ENCODE results near the gene DUOXA1.

Gene DUOXA1

DNA sequence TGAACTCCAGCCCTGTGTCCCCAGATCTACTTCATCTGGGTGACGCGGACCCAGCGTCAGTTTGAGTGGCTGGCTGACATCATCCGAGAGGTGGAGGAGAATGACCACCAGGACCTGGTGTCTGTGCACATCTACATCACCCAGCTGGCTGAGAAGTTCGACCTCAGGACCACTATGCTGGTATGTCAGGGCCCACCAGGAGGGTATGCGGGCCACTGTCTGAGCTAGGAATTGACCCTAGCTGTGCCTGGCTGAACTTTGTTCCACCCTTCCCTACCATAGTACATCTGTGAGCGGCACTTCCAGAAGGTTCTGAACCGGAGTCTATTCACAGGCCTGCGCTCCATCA, 33.8 kb upstream of the DUOXA1 start:
- Mint-ChIP-seq H3K27me3 (no peaks in the 10 kb centered on the region), H3K27ac (peak overlapping the region in 1 of 2 donors; percentile 33), H3K36me3 (ENCODE audit: insufficient read depth) (peaks cover 3% of the 10 kb centered on the region), H3K9me3 (no peaks in the 10 kb centered on the region), H3K4me3 (no peak overlapping the region), H3K4me1 (ENCODE audit: low read depth in 2 of 2) (peaks cover 12 to 32% of the 10 kb centered on the region in 2 donors)
- DNase-seq = no peak
- no peak for ATAC-seq (replicated peaks)

DNA sequence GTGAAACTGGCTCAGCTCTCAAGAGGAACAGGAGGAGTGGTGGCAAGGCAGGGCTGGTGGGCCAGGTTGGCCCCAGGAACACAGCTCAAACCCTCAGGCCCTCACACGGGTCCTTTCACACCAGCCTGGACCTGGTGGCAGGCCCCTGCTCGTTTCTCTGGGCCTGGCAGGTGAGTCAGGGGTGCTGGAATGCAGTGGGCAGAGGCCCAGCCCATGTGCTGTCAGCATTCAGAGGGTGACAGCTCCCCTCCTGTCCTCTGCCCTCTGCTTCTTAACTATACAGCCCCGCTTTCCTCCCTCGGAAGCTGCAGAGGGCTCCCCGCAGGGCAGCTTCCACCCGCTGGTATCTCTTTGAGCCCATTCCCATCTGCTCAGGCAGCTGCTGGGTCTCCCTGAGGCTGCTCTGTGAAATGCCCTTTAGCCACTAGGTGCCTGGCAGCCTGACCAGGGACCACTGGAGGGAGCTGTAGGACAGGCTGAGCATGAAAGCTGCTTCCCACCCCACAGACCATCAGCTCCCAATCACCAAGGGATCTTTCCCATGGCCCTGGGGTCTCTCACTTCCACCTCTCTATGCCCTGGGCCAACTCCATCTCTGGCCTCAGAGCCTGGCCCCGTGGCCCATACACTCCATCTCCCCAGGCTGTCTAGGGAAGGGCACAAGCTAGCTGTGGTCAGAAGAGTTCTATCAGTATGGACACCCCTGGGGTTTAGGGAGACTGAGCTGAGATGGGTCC, 33.3 kb upstream of the DUOXA1 start:
- ATAC-seq (replicated peaks) = peak; percentile 18
- H3K4me3 Mint-ChIP-seq = no peak overlapping the region
- peak overlapping the region in 1 of 2 donors; percentile 53 for H3K27ac Mint-ChIP-seq

GRCh38 chr15:45161666-45162065, 32.0 kb upstream of the DUOXA1 start:
- H3K9me3 Mint-ChIP-seq = no peaks in the 10 kb centered on the region
- H3K4me1 Mint-ChIP-seq (ENCODE audit: low read depth in 2 of 2) = peaks cover 12 to 34% of the 10 kb centered on the region in 2 donors
- no peak for ATAC-seq (replicated peaks)
- peak overlapping the region in 1 of 2 donors; percentile 35 for H3K27ac Mint-ChIP-seq
- no peak overlapping the region for H3K4me3 Mint-ChIP-seq
- DNase-seq = no peak
- H3K27me3 Mint-ChIP-seq = no peaks in the 10 kb centered on the region
- peaks cover 3% of the 10 kb centered on the region for H3K36me3 Mint-ChIP-seq (ENCODE audit: insufficient read depth)

More for the DNA sequence above, 33.3 kb upstream of the DUOXA1 start:
- Mint-ChIP-seq H3K27me3 (no peaks in the 10 kb centered on the region), H3K36me3 (ENCODE audit: insufficient read depth) (peaks cover 3% of the 10 kb centered on the region), H3K9me3 (no peaks in the 10 kb centered on the region), H3K4me1 (ENCODE audit: low read depth in 2 of 2) (peaks cover 12 to 32% of the 10 kb centered on the region in 2 donors)
- peak; percentile 45 to 58 (median 52) for DNase-seq

- H3K4me1 Mint-ChIP-seq (ENCODE audit: low read depth in 2 of 2) = peaks cover 5 to 17% of the 10 kb centered on the region in 2 donors
- ATAC-seq (replicated peaks) (no peak), DNase-seq (no peak)
- H3K36me3 Mint-ChIP-seq (ENCODE audit: insufficient read depth) = peaks cover 3% of the 10 kb centered on the region
- no peaks in the 10 kb centered on the region for H3K27me3 Mint-ChIP-seq
- H3K4me3 Mint-ChIP-seq = no peak overlapping the region
- peak overlapping the region in 1 of 2 donors; percentile 69 for H3K27ac Mint-ChIP-seq
- no peaks in the 10 kb centered on the region for H3K9me3 Mint-ChIP-seq
These were observed 28.3 kb upstream of the DUOXA1 start for GRCh38 chr15:45157974-45158373.

DNA sequence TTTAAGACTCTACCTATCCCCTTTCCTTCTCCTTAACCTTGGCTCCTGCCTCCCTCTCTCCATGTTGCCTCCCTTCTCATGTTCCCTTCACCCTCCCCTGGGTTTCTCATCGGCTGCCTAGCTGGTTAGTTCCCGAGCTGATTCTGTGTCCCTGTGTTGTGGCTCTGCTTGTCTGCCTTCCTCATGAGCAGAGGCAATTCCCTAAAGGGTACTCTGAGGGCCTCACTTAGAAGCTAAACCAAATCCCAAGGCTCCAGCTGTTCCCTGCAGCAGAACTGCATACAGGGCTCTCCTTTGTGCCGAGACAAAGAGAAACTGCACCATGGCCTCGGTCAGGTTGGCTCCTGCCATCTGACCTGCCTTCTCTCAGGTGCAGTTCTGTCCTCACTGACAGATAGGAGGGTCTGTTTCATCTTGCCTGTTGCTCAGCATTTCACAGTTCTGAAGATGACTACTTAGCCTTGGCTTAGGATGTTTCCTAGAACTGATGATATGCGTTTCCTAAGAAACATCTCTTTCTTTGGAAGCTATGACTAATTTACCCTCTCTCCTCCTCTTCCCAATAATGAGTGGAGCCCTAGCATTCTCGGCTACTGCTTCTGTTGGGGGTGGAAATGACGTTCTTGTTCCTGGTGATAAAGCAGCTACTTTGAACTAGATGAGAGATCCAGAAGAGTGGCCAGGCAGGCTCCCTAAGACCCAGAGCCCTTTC, 27.2 kb upstream of the DUOXA1 start:
- Mint-ChIP-seq H3K27ac (peak overlapping the region in 1 of 2 donors; percentile 33), H3K4me1 (ENCODE audit: low read depth in 2 of 2) (peaks cover 4 to 16% of the 10 kb centered on the region in 2 donors), H3K27me3 (no peaks in the 10 kb centered on the region), H3K36me3 (ENCODE audit: insufficient read depth) (peaks cover 3% of the 10 kb centered on the region), H3K4me3 (no peak overlapping the region), H3K9me3 (no peaks in the 10 kb centered on the region)
- ATAC-seq (replicated peaks) (no peak), DNase-seq (no peak)

GRCh38 chr15:45155739-45156138, 26.1 kb upstream of the DUOXA1 start:
- Mint-ChIP-seq H3K27ac (no peak overlapping the region), H3K4me3 (no peak overlapping the region)

GRCh38 chr15:45151998-45152828, 22.5 kb upstream of the DUOXA1 start:
- Mint-ChIP-seq H3K4me3 (no peak overlapping the region), H3K9me3 (no peaks in the 10 kb centered on the region), H3K36me3 (ENCODE audit: insufficient read depth) (no peaks in the 10 kb centered on the region), H3K4me1 (ENCODE audit: low read depth in 2 of 2) (peaks cover 0 to 7% of the 10 kb centered on the region in 2 donors), H3K27me3 (no peaks in the 10 kb centered on the region), H3K27ac (no peak overlapping the region)
- ATAC-seq (replicated peaks) = no peak
- no peak for DNase-seq

More at GRCh38 chr15:45155739-45156138, 26.1 kb upstream of the DUOXA1 start:
- no peaks in the 10 kb centered on the region for H3K9me3 Mint-ChIP-seq
- peaks cover 3% of the 10 kb centered on the region for H3K36me3 Mint-ChIP-seq (ENCODE audit: insufficient read depth)
- H3K4me1 Mint-ChIP-seq (ENCODE audit: low read depth in 2 of 2) = peaks cover 2 to 14% of the 10 kb centered on the region in 2 donors
- H3K27me3 Mint-ChIP-seq = no peaks in the 10 kb centered on the region
- DNase-seq (no peak), ATAC-seq (replicated peaks) (no peak)

DNA sequence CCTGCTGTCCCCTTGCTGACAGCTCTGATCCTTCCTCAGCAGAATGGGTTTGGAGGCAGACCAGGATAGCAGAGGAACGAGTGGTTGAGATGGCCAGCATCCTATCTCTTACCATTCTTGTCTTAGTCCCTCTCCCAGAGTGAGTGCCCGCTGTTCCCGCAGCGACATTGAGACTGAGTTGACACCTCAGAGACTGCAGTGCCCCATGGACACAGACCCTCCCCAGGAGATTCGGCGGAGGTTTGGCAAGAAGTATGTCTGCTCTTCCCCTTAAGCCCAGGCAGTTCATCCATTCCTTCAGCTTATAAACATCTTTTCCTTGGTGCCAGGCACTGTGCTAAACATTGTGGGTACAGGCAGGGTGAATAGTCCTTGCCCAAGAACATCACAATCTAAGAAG, 21.3 kb upstream of the DUOXA1 start:
- peaks cover 0 to 5% of the 10 kb centered on the region in 2 donors for H3K4me1 Mint-ChIP-seq (ENCODE audit: low read depth in 2 of 2)
- ATAC-seq (replicated peaks) = no peak
- DNase-seq = no peak
- no peaks in the 10 kb centered on the region for H3K9me3 Mint-ChIP-seq
- no peak overlapping the region for H3K4me3 Mint-ChIP-seq
- no peaks in the 10 kb centered on the region for H3K27me3 Mint-ChIP-seq
- no peak overlapping the region for H3K27ac Mint-ChIP-seq
- no peaks in the 10 kb centered on the region for H3K36me3 Mint-ChIP-seq (ENCODE audit: insufficient read depth)

DNA sequence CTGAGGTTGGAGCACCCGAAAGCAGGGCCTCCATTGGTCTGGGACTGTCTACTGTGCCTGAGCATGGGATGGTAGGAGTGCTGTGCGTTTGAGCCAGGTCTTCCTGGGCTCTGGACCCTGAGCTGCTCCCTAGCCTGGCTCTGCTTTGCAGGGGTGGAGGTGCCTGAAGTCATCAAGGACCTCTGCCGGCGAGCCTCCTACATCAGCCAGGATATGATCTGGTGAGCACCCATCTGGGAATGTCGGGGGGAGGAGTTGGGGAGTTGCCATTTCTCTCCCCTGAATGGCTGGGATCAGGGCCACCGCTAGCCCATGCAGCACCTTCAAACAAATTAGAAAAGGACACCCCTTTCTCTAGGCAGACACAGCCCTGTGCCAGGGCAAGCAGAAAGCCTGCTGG, 20.8 kb upstream of the DUOXA1 start:
- Mint-ChIP-seq H3K4me3 (no peak overlapping the region), H3K4me1 (ENCODE audit: low read depth in 2 of 2) (peaks cover 0 to 8% of the 10 kb centered on the region in 2 donors), H3K27ac (no peak overlapping the region), H3K9me3 (no peaks in the 10 kb centered on the region), H3K36me3 (ENCODE audit: insufficient read depth) (no peaks in the 10 kb centered on the region), H3K27me3 (no peaks in the 10 kb centered on the region)
- ATAC-seq (replicated peaks) (no peak), DNase-seq (no peak)

DNA sequence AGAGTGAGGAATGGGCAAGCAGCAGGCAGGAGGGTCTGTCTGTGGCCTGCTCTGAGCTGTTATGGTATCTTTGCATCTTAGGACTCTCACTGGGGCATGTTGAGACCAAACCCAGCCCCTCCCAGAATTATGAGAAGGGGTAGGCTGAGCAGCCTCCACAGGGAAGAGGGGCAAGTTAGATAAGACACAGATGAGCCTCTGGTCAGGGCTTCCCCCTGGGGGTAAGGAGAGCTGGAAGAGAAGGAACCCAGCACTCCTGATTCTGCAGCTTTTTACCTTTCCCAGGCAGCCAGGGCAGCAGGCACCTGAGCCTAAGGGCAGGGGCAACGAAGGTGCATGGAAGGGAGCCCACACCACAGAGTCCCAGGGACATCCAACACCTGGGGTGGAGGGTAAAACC, 19.4 kb upstream of the DUOXA1 start:
- Mint-ChIP-seq H3K4me1 (ENCODE audit: low read depth in 2 of 2) (peaks cover 2 to 8% of the 10 kb centered on the region in 2 donors), H3K4me3 (no peak overlapping the region), H3K36me3 (ENCODE audit: insufficient read depth) (no peaks in the 10 kb centered on the region), H3K27me3 (no peaks in the 10 kb centered on the region), H3K9me3 (no peaks in the 10 kb centered on the region), H3K27ac (peak overlapping the region in 1 of 2 donors; percentile 69)
- ATAC-seq (replicated peaks) = no peak
- no peak for DNase-seq

- Mint-ChIP-seq H3K27ac (peak overlapping the region in 1 of 2 donors; percentile 69), H3K4me1 (ENCODE audit: low read depth in 2 of 2) (peaks cover 2 to 8% of the 10 kb centered on the region in 2 donors), H3K36me3 (ENCODE audit: insufficient read depth) (no peaks in the 10 kb centered on the region), H3K27me3 (no peaks in the 10 kb centered on the region), H3K4me3 (no peak overlapping the region), H3K9me3 (no peaks in the 10 kb centered on the region)
- no peak for ATAC-seq (replicated peaks)
- no peak for DNase-seq
These were observed 18.7 kb upstream of the DUOXA1 start for GRCh38 chr15:45148076-45149059.

- Mint-ChIP-seq H3K27me3 (no peaks in the 10 kb centered on the region), H3K9me3 (no peaks in the 10 kb centered on the region), H3K4me1 (ENCODE audit: low read depth in 2 of 2) (peaks cover 2 to 8% of the 10 kb centered on the region in 2 donors), H3K36me3 (ENCODE audit: insufficient read depth) (no peaks in the 10 kb centered on the region), H3K27ac (no peak overlapping the region), H3K4me3 (no peak overlapping the region)
- DNase-seq (no peak), ATAC-seq (replicated peaks) (no peak)
These were observed 17.9 kb upstream of the DUOXA1 start for GRCh38 chr15:45147606-45148005.
